Mammary epithelial cell (primary cell): Measurements from ENCODE around the gene MAP3K1.

Experiments
- EZH2 ChIP-seq: IDR thresholded peaks from 2 replicates; pipeline ENCODE4 v1.6.1; 2012; ENCODE audit warnings: low read length, inconsistent platforms, borderline replicate concordance
- TF ChIP-seq, protein P1 (sequence below), 2 donors: IDR thresholded peaks in 1 of 2; conservative IDR thresholded peaks in 1 of 2; 2 replicates each; pipeline ENCODE4 v1.5.1; 2011 to 2012; ENCODE audit warnings: inconsistent platforms in 2 of 2, low read length in 2 of 2, mild to moderate bottlenecking in 2 of 2, control low read depth in 1 of 2, low read depth in 1 of 2; ENCODE audit not compliant: insufficient read depth in 1 of 2; ENCODE audit errors: extremely low read depth in 1 of 2

DNA sequence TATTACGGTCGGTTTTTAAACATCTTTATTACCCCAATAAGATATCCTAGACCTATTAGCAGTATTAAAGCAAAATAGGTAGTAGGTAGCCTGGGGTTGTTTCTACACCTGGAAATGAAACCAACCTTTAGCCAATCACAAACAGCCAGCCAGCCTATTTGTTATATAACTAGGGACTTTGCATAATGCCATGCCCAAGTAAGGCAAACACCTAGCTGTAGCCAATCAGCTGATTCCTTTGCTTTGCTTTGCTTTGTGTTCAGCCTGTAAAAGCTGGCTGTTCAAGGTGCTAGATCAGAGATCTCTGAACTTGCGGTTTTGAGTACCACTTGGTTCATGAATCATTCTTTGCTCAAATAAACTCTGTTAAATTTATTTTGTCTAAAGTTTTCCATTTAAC, 47.6 kb downstream of the MAP3K1 start:
- TF ChIP-seq, protein P1, sequence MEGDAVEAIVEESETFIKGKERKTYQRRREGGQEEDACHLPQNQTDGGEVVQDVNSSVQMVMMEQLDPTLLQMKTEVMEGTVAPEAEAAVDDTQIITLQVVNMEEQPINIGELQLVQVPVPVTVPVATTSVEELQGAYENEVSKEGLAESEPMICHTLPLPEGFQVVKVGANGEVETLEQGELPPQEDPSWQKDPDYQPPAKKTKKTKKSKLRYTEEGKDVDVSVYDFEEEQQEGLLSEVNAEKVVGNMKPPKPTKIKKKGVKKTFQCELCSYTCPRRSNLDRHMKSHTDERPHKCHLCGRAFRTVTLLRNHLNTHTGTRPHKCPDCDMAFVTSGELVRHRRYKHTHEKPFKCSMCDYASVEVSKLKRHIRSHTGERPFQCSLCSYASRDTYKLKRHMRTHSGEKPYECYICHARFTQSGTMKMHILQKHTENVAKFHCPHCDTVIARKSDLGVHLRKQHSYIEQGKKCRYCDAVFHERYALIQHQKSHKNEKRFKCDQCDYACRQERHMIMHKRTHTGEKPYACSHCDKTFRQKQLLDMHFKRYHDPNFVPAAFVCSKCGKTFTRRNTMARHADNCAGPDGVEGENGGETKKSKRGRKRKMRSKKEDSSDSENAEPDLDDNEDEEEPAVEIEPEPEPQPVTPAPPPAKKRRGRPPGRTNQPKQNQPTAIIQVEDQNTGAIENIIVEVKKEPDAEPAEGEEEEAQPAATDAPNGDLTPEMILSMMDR (conservative IDR thresholded peaks at IDR 0.05 in 1 of 2, IDR thresholded peaks at IDR 0.05 in 1 of 2; ENCODE audit: extremely low read depth in 1 of 2, insufficient read depth in 1 of 2, low read depth in 1 of 2, low read length in 2 of 2): no peak
- TF ChIP-seq EZH2: no peak
